Heart right ventricle (tissue), 16 donors: ENCODE data around the gene MKRN2OS. TPM values are rescaled to one million over a fixed set of nuclear protein-coding genes. Genes with fewer than 3 reads are reported as not detected.

Experiments used
- ATAC-seq, 8 donors: fragments of 200-7000 bp; cut with Tn5 transposase; one replicate each; pipeline ENCODE4 v1.9.1; 2020; ENCODE audit warnings: mild to moderate bottlenecking in 8 of 8, moderate library complexity in 8 of 8, moderate number of reproducible peaks in 1 of 8
- DNase-seq, 2 donors: peaks; one replicate each; pipeline ENCODE4 v3.0.0-alpha.2; 2020
- H3K27ac ChIP-seq, 10 donors: fragments of 200-600 bp; sonication (generic) in 2 of 10; one replicate each; pipeline versions ENCODE4 v1.5.0 to v1.8.0; 2020 to 2022; ENCODE audit warnings: mild to moderate bottlenecking in 3 of 10
- H3K27me3 ChIP-seq, 7 donors: fragments of 200-600 bp; one replicate each; pipeline ENCODE4 v1.8.0; 2021 to 2022; ENCODE audit warnings: mild to moderate bottlenecking in 2 of 7
- H3K36me3 ChIP-seq, 9 donors: fragments of 200-600 bp; sonication (generic) in 1 of 9; one replicate each; pipeline versions ENCODE4 v1.5.0 to v1.8.0; 2020 to 2022; ENCODE audit warnings: mild to moderate bottlenecking in 2 of 9
- H3K4me1 ChIP-seq, 9 donors: fragments of 200-600 bp; sonication (generic) in 1 of 9; one replicate each; pipeline versions ENCODE4 v1.5.0 to v1.8.0; 2020 to 2022; ENCODE audit warnings: mild to moderate bottlenecking in 4 of 9
- H3K4me3 ChIP-seq, 10 donors: fragments of 200-600 bp; sonication (generic) in 2 of 10; one replicate each; pipeline versions ENCODE4 v1.5.0 to v1.8.0; 2020 to 2022; ENCODE audit warnings: mild to moderate bottlenecking in 7 of 10, moderate library complexity in 2 of 10
- H3K9me3 ChIP-seq, 11 donors: fragments of 200-600 bp in 10 of 11; sonication (generic) in 2 of 11; one replicate each; pipeline versions ENCODE4 v1.5.0 to v1.8.0; 2013 to 2022; ENCODE audit warnings: mild to moderate bottlenecking in 2 of 11, control low read depth in 1 of 11, moderate library complexity in 1 of 11
- CTCF ChIP-seq, 9 donors: fragments of 200-600 bp; sonication (generic) in 2 of 9; IDR thresholded peaks; one replicate each; pipeline versions ENCODE4 v1.5.0 to v1.8.0; 2021 to 2022; ENCODE audit warnings: antibody characterized with exemption in 9 of 9, mild to moderate bottlenecking in 5 of 9, moderate library complexity in 1 of 9
- WGBS, 2 donors: extraction: QIAGEN DNeasy Blood & Tissue Kit; methylation state at CpG; one replicate each; pipeline ENCODE4 v1.1.7; 2013; ENCODE audit warnings: inconsistent platforms in 1 of 2; 5-methylcytosine and 5-hydroxymethylcytosine counted together
- intact Hi-C, 10 donors: fragments of 100-400 bp; cut with DNase I; formaldehyde crosslinking; loops; one replicate each; pipeline versions ENCODE4 v1.11.1 to v1.14.2; 2022
- polyA plus RNA-seq, 2 donors: library from polyadenylated mRNA; stranded (reverse); fragments of 200-250 nt; gene quantifications; one replicate each; pipeline ENCODE4 v1.2.3, GENCODE V29; 2013
- total RNA-seq, 10 donors: library from RNA; stranded (reverse); fragmentation: NEBNext Ultra II Directional in 3 of 10; extraction: Animal tissue kit (Norgen Biotek cat#: 25700) in 3 of 10; gene quantifications; one replicate each; pipeline versions ENCODE4 v1.2.1 to v1.2.4, GENCODE V29; 2021 to 2023
- donor health status: Arrhythmogenic right ventricular cardiomyopathy.
- donor health status: ischemic (EF 13 %, LVEDD 7.1; RV severe dilation, severe dysfunction).
- donor health status: healthy with polysubstance abuse.
- donor health status: DM: no; HTN: yes; CAD: no.
- donor health status: DM: no; HTN: no; CAD: no.
- donor health status: ischemic (EF 25% LVEDD 6.9; RV normal size, moderate dysfunction).
- donor health status: ischemic (EF 25% LVEDD 5.7; RV mildly dilated, moderate dysfunction).
- donor health status: healthy.
- donor health status: DM: yes; HTN: yes; CAD: no.
- donor health status: Ischemic cardiomyopathy.
- donor health status: ischemic (EF 35%, LVEDD 5.7; RV mildly dilated, moderate dysfunction).
- donor health status: nonischemic (EF 11% LVEDD 7.7; RV severe dilation, severe dysfunction).
- donor health status: DM: yes; HTN: yes; CAD: no.
- donor health status: PGD.
- donor health status: ischemic (EF 29% LVEDD 5.4; RV normal size, mild dysfunction).
- donor health status: nonischemic (EF 23%, LVEDD 6.1; RV moderate dilation, normal function).

MKRN2OS gene
- total and polyA plus RNA-seq, 12 donors = 0.49 to 9.3 (median 6.2) TPM; not detected in 5

GRCh38 chr3:12513694-12514446, 31.4 kb downstream of the MKRN2OS start:
- TF ChIP-seq CTCF (IDR thresholded peaks at IDR 0.05) = no peak

GRCh38 chr3:12512534-12513118, 32.7 kb downstream of the MKRN2OS start:
- H3K27ac ChIP-seq = peak overlapping the region in 2 of 10 donors; percentile 60 to 67
- H3K9me3 ChIP-seq = no peaks in the 10 kb centered on the region
- peaks cover 0 to 23% (median 11%) of the 10 kb centered on the region in 9 donors for H3K4me1 ChIP-seq
- DNase-seq (no peak), ATAC-seq (no peak)
- intact Hi-C loops = no loop called here
- no peaks in the 10 kb centered on the region for H3K27me3 ChIP-seq
- WGBS, 2 donors = 76% methylated on average over 4 of the region's 4 CpGs
- no peak overlapping the region for H3K4me3 ChIP-seq
- no peak for TF ChIP-seq CTCF (IDR thresholded peaks at IDR 0.05)
- peaks cover 0 to 31% (median 0%) of the 10 kb centered on the region in 9 donors for H3K36me3 ChIP-seq

More at GRCh38 chr3:12513694-12514446, 31.4 kb downstream of the MKRN2OS start:
- intact Hi-C loops = no loop called here
- Histone ChIP-seq H3K4me1 (peaks cover 0 to 28% (median 11%) of the 10 kb centered on the region in 9 donors), H3K27ac (peak overlapping the region in 9 of 10 donors; percentile 2 to 77 (median 61)), H3K27me3 (no peaks in the 10 kb centered on the region), H3K9me3 (no peaks in the 10 kb centered on the region), H3K36me3 (peaks cover 0 to 32% (median 0%) of the 10 kb centered on the region in 9 donors), H3K4me3 (no peak overlapping the region)
- ATAC-seq (peak; percentile 46 to 96 (median 84)), DNase-seq (peak; percentile 10 to 31)
- WGBS, 2 donors = 61 to 63% methylated on average over 5 of the region's 5 CpGs

- no peak for TF ChIP-seq CTCF (IDR thresholded peaks at IDR 0.05)
- DNase-seq (no peak), ATAC-seq (no peak)
- Histone ChIP-seq H3K9me3 (no peaks in the 10 kb centered on the region), H3K36me3 (peaks cover 0 to 59% (median 0%) of the 10 kb centered on the region in 9 donors), H3K4me1 (peaks cover 0 to 19% (median 11%) of the 10 kb centered on the region in 9 donors), H3K4me3 (no peak overlapping the region), H3K27ac (no peak overlapping the region), H3K27me3 (no peaks in the 10 kb centered on the region)
- intact Hi-C loops = no loop called here
- WGBS, 2 donors = 86 to 88% methylated on average over 3 of the region's 3 CpGs
These were observed 35.8 kb downstream of the MKRN2OS start for GRCh38 chr3:12509466-12509865.

DNA sequence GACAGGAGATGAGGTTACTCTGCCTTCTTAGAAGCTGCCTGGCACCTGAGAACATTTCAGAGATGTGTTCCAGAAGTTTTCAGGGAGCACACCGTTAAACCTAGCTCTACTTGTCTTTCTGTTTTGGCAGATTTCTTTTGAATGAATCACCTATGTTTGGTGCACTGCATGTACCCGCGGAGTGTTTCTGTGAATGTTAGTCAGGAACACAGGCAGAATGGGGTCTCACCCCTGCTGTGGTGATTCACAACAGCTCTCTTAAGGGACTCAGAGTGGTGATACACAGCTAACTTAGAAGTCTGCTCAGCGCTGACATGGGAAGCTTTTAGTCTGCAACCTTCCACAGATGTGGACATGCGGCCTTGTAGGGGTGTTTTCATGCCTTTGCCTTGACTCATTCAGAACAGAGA, 37.0 kb downstream of the MKRN2OS start:
- Histone ChIP-seq H3K27ac (peak overlapping the region in 1 of 10 donors; percentile 23), H3K36me3 (peaks cover 0 to 71% (median 10%) of the 10 kb centered on the region in 9 donors), H3K9me3 (no peaks in the 10 kb centered on the region), H3K4me3 (no peak overlapping the region), H3K4me1 (peaks cover 0 to 8% (median 1%) of the 10 kb centered on the region in 9 donors), H3K27me3 (no peaks in the 10 kb centered on the region)
- TF ChIP-seq CTCF (IDR thresholded peaks at IDR 0.05) = no peak
- ATAC-seq (peak in 5 of 8 donors; percentile 17 to 89 (median 52)), DNase-seq (no peak)
- intact Hi-C loops = no loop called here
- 74 to 75% methylated on average over 5 of the region's 5 CpGs for WGBS, 2 donors
